Breast epithelium (tissue), 3 donors: ENCODE data around the gene DNAJC6.

Experiments used
- POLR2A ChIP-seq: fragments of 450-650 bp; IDR thresholded peaks from one replicate; pipeline ENCODE4 v1.6.1; 2016; ENCODE audit warnings: antibody characterized with exemption, mild to moderate bottlenecking, moderate library complexity
- POLR2AphosphoS5 ChIP-seq, 3 donors: sonication (generic); formaldehyde crosslinking; IDR thresholded peaks; one replicate each; pipeline ENCODE4 v1.6.1; 2017; ENCODE audit warnings: antibody characterized with exemption in 3 of 3
- TF ChIP-seq, protein P1 (sequence below), 3 donors: fragments of 450-650 bp; IDR thresholded peaks; one replicate each; pipeline ENCODE4 v1.5.1; 2016 to 2017; ENCODE audit warnings: antibody characterized with exemption in 3 of 3, mild to moderate bottlenecking in 3 of 3, moderate library complexity in 3 of 3

DNA sequence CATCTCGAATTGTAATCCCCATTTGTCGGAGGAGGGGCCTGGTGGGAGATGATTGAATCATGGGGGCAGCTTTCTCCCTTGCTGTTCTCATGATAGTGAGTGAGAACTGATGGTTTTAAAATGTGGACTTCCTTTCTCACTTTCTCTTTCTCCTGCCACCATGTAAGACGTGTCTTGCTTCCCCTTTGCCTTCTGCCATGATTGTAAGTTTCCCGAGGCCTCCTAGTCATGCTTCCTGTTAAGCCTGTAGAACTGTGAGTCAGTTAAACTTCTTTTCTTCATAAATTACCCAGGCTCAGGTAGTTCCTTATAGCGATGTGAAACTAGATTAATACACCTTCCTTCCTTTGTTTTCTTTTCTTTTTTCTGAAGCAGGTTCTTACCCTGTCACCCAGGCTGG, 13.9 kb downstream of the DNAJC6 start:
- TF ChIP-seq, protein P1, sequence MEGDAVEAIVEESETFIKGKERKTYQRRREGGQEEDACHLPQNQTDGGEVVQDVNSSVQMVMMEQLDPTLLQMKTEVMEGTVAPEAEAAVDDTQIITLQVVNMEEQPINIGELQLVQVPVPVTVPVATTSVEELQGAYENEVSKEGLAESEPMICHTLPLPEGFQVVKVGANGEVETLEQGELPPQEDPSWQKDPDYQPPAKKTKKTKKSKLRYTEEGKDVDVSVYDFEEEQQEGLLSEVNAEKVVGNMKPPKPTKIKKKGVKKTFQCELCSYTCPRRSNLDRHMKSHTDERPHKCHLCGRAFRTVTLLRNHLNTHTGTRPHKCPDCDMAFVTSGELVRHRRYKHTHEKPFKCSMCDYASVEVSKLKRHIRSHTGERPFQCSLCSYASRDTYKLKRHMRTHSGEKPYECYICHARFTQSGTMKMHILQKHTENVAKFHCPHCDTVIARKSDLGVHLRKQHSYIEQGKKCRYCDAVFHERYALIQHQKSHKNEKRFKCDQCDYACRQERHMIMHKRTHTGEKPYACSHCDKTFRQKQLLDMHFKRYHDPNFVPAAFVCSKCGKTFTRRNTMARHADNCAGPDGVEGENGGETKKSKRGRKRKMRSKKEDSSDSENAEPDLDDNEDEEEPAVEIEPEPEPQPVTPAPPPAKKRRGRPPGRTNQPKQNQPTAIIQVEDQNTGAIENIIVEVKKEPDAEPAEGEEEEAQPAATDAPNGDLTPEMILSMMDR (IDR thresholded peaks at IDR 0.05), result no peak
- TF ChIP-seq POLR2A, result no peak
- TF ChIP-seq POLR2AphosphoS5 (IDR thresholded peaks at IDR 0.05), result no peak
